Measurements from ENCODE around the gene METTL25B. TPM values are rescaled to one million over a fixed set of nuclear protein-coding genes. Genes with fewer than 3 reads are reported as not detected.

Gene METTL25B
- total RNA-seq, 5 donors from 2014 or later (not counting 1 experiment from before 2014, with no cell fraction given): 13.0 to 36.1 (median 32.3) TPM

- Mint-ChIP-seq H3K36me3 (peaks cover 41% of the 10 kb centered on the region), H3K27me3 (no peaks in the 10 kb centered on the region), H3K4me1 (peaks cover 71 to 79% (median 73%) of the 10 kb centered on the region in 3 donors), H3K4me3 (no peak overlapping the region), H3K9me3 (no peaks in the 10 kb centered on the region), H3K27ac (peak overlapping the region in 1 of 2 donors; percentile 65)
- ATAC-seq (replicated peaks in 1 of 4) (no peak), DNase-seq (no peak)
- peaks cover 15 to 20% of the 10 kb centered on the region in 2 donors for H3K36me3 ChIP-seq (ENCODE audit: control insufficient read depth in 2 of 2, extremely low read depth in 1 of 2, insufficient read depth in 1 of 2, low read length in 1 of 2)
- no peaks in the 10 kb centered on the region for H3K27me3 ChIP-seq (replicated peaks in 1 of 2; ENCODE audit: control insufficient read depth in 2 of 2, extremely low read depth in 1 of 2, insufficient read depth in 2 of 2, low read length in 1 of 2)
- ChIA-PET POLR2A (interaction anchor here (0.9 to 1.1 kb wide), 2 partner anchors 9 to 28 kb away, joined by 4 to 6 read pairs; no protein-coding TSS in a partner anchor), CTCF (interaction anchor here in 1 of 2 donors (1.1 kb wide), 1 partner anchor 46 kb away, joined by 3 read pairs; no protein-coding TSS in a partner anchor)
- H3K4me1 ChIP-seq (ENCODE audit: control insufficient read depth in 1 of 2, extremely low read depth in 1 of 2, insufficient read depth in 2 of 2, low read length in 2 of 2): peaks cover 30 to 39% of the 10 kb centered on the region in 2 experiments
- H3K27ac ChIP-seq (ENCODE audit: low read length): no peak overlapping the region
- no peak overlapping the region for H3K4me3 ChIP-seq (ENCODE audit: control insufficient read depth in 1 of 2, extremely low read depth in 1 of 2, low read length in 1 of 2)
- no peaks in the 10 kb centered on the region for H3K9me3 ChIP-seq
- whole genome bisulfite sequencing (ENCODE audit: insufficient coverage): 81% methylated on average over 7 of the region's 9 CpGs
These were observed 44.6 kb downstream of the METTL25B start for GRCh38 chr1:156772728-156773497.

GRCh38 chr1:156773607-156774006 lies 45.3 kb downstream of the METTL25B start:
- DNase-seq: no peak
- Mint-ChIP-seq H3K36me3 (peaks cover 39% of the 10 kb centered on the region), H3K4me1 (peaks cover 72 to 77% (median 73%) of the 10 kb centered on the region in 3 donors), H3K4me3 (no peak overlapping the region), H3K27me3 (no peaks in the 10 kb centered on the region), H3K27ac (no peak overlapping the region), H3K9me3 (no peaks in the 10 kb centered on the region)
- CTCF ChIA-PET: interaction anchor here in 1 of 2 donors (1.1 kb wide), 1 partner anchor 47 kb away, joined by 3 read pairs; no protein-coding TSS in a partner anchor
- H3K9me3 ChIP-seq: no peaks in the 10 kb centered on the region
- H3K36me3 ChIP-seq (ENCODE audit: control insufficient read depth in 2 of 2, extremely low read depth in 1 of 2, insufficient read depth in 1 of 2, low read length in 1 of 2): peaks cover 15 to 20% of the 10 kb centered on the region in 2 donors
- no peak for ATAC-seq (replicated peaks in 1 of 4)
- H3K27ac ChIP-seq (ENCODE audit: low read length): no peak overlapping the region
- H3K4me1 ChIP-seq (ENCODE audit: control insufficient read depth in 1 of 2, extremely low read depth in 1 of 2, insufficient read depth in 2 of 2, low read length in 2 of 2): peaks cover 26 to 32% of the 10 kb centered on the region in 2 experiments
- H3K4me3 ChIP-seq (ENCODE audit: control insufficient read depth in 1 of 2, extremely low read depth in 1 of 2, low read length in 1 of 2): no peak overlapping the region
- H3K27me3 ChIP-seq (replicated peaks in 1 of 2; ENCODE audit: control insufficient read depth in 2 of 2, extremely low read depth in 1 of 2, insufficient read depth in 2 of 2, low read length in 1 of 2): no peaks in the 10 kb centered on the region
- 67% methylated on average over 3 of the region's 3 CpGs for WGBS (ENCODE audit: insufficient coverage)
- POLR2A ChIA-PET: no interaction called here

- Histone ChIP-seq H3K9me3 (no peaks in the 10 kb centered on the region), H3K27me3 (replicated peaks in 1 of 2; ENCODE audit: control insufficient read depth in 2 of 2, extremely low read depth in 1 of 2, insufficient read depth in 2 of 2, low read length in 1 of 2) (no peaks in the 10 kb centered on the region), H3K4me1 (ENCODE audit: control insufficient read depth in 1 of 2, extremely low read depth in 1 of 2, insufficient read depth in 2 of 2, low read length in 2 of 2) (peaks cover 15 to 22% of the 10 kb centered on the region in 2 experiments), H3K27ac (ENCODE audit: low read length) (no peak overlapping the region), H3K36me3 (ENCODE audit: control insufficient read depth in 2 of 2, extremely low read depth in 1 of 2, insufficient read depth in 1 of 2, low read length in 1 of 2) (peaks cover 10 to 12% of the 10 kb centered on the region in 2 donors), H3K4me3 (ENCODE audit: control insufficient read depth in 1 of 2, extremely low read depth in 1 of 2, low read length in 1 of 2) (no peak overlapping the region)
- Mint-ChIP-seq H3K4me3 (no peak overlapping the region), H3K36me3 (peaks cover 30% of the 10 kb centered on the region), H3K27ac (no peak overlapping the region), H3K9me3 (no peaks in the 10 kb centered on the region), H3K27me3 (no peaks in the 10 kb centered on the region), H3K4me1 (peaks cover 51 to 57% (median 53%) of the 10 kb centered on the region in 3 donors)
- DNase-seq (no peak), ATAC-seq (replicated peaks in 1 of 4) (no peak)
- POLR2A ChIA-PET: interaction anchor here (0.6 to 1.0 kb wide), 3 partner anchors 24 to 1289 kb away, joined by 3 to 5 read pairs (median 4); no protein-coding TSS in a partner anchor
- 100% methylated on average over 1 of the region's 5 CpGs for WGBS (ENCODE audit: insufficient coverage)
- CTCF ChIA-PET: no interaction called here
These were observed 47.5 kb downstream of the METTL25B start for GRCh38 chr1:156775799-156776198.

DNA sequence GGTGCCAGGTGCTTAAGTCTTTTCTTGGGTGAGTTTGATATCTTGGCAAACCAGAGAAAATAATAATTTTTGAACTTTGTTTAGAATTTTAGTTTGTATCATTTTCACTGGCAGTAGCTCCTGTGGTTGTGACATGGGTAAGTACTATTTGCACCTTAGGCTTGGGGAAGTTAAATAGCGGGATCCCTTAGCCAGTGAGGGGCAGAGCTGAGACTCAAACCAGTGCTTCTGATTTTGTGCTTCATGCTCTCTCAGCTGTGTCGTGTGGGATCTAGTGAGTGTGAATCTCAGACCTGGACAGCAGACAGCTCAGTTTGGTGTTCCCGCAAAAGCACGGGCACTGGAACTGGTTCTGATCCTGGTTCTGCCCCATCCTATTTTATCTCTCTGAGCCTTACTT lies 48.7 kb downstream of the METTL25B start:
- H3K27ac ChIP-seq (ENCODE audit: low read length): no peak overlapping the region
- 53% methylated on average over 2 of the region's 4 CpGs for WGBS (ENCODE audit: insufficient coverage)
- peaks cover 8 to 9% of the 10 kb centered on the region in 2 donors for H3K36me3 ChIP-seq (ENCODE audit: control insufficient read depth in 2 of 2, extremely low read depth in 1 of 2, insufficient read depth in 1 of 2, low read length in 1 of 2)
- CTCF ChIA-PET: interaction anchor here in 1 of 2 donors (1.3 kb wide), 1 partner anchor 51 kb away, joined by 7 read pairs; no protein-coding TSS in a partner anchor
- Mint-ChIP-seq H3K36me3 (peaks cover 32% of the 10 kb centered on the region), H3K4me1 (peaks cover 53 to 58% (median 54%) of the 10 kb centered on the region in 3 donors), H3K4me3 (peak overlapping the region in 1 of 3 donors; percentile 39), H3K9me3 (no peaks in the 10 kb centered on the region), H3K27me3 (no peaks in the 10 kb centered on the region), H3K27ac (no peak overlapping the region)
- DNase-seq (no peak), ATAC-seq (replicated peaks in 1 of 4) (no peak)
- no peak overlapping the region for H3K4me3 ChIP-seq (ENCODE audit: control insufficient read depth in 1 of 2, extremely low read depth in 1 of 2, low read length in 1 of 2)
- H3K27me3 ChIP-seq (replicated peaks in 1 of 2; ENCODE audit: control insufficient read depth in 2 of 2, extremely low read depth in 1 of 2, insufficient read depth in 2 of 2, low read length in 1 of 2): no peaks in the 10 kb centered on the region
- peaks cover 15 to 16% of the 10 kb centered on the region in 2 experiments for H3K4me1 ChIP-seq (ENCODE audit: control insufficient read depth in 1 of 2, extremely low read depth in 1 of 2, insufficient read depth in 2 of 2, low read length in 2 of 2)
- POLR2A ChIA-PET: no interaction called here
- no peaks in the 10 kb centered on the region for H3K9me3 ChIP-seq

DNA sequence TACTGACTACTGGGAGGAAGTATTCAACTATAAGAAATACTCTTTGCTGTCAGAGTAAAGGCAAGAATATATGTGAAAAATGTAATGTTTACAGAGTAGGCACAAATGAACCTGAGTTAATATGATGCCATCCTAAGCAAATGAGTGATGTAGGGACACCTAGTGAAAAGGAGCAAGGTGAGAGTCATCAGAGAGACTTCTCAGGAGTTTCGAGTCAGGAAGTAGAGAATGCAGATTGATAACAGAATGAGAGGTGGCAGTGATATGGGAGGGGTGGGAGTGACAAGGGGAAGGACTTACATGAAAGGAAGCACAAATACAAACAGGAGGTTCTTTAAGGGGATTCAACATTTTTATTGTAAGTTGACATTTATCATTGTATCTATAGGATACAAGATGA lies 49.3 kb downstream of the METTL25B start:
- Mint-ChIP-seq H3K27ac (peak overlapping the region; percentile 9 to 66), H3K4me3 (peak overlapping the region in 1 of 3 donors; percentile 39), H3K9me3 (no peaks in the 10 kb centered on the region), H3K36me3 (peaks cover 38% of the 10 kb centered on the region), H3K27me3 (no peaks in the 10 kb centered on the region), H3K4me1 (peaks cover 48 to 57% (median 53%) of the 10 kb centered on the region in 3 donors)
- no peak overlapping the region for H3K27ac ChIP-seq (ENCODE audit: low read length)
- H3K27me3 ChIP-seq (replicated peaks in 1 of 2; ENCODE audit: control insufficient read depth in 2 of 2, extremely low read depth in 1 of 2, insufficient read depth in 2 of 2, low read length in 1 of 2): no peaks in the 10 kb centered on the region
- whole genome bisulfite sequencing (ENCODE audit: insufficient coverage): 33% methylated on average over 1 of the region's 1 CpG
- ATAC-seq (replicated peaks in 1 of 4) (peak in 2 of 4 experiments; percentile 33 to 46), DNase-seq (no peak)
- no peaks in the 10 kb centered on the region for H3K9me3 ChIP-seq
- peaks cover 14 to 16% of the 10 kb centered on the region in 2 experiments for H3K4me1 ChIP-seq (ENCODE audit: control insufficient read depth in 1 of 2, extremely low read depth in 1 of 2, insufficient read depth in 2 of 2, low read length in 2 of 2)
- CTCF ChIA-PET: interaction anchor here in 1 of 2 donors (1.3 kb wide), 1 partner anchor 51 kb away, joined by 7 read pairs; no protein-coding TSS in a partner anchor
- peaks cover 5 to 13% of the 10 kb centered on the region in 2 donors for H3K36me3 ChIP-seq (ENCODE audit: control insufficient read depth in 2 of 2, extremely low read depth in 1 of 2, insufficient read depth in 1 of 2, low read length in 1 of 2)
- H3K4me3 ChIP-seq (ENCODE audit: control insufficient read depth in 1 of 2, extremely low read depth in 1 of 2, low read length in 1 of 2): no peak overlapping the region
- POLR2A ChIA-PET: no interaction called here

DNA sequence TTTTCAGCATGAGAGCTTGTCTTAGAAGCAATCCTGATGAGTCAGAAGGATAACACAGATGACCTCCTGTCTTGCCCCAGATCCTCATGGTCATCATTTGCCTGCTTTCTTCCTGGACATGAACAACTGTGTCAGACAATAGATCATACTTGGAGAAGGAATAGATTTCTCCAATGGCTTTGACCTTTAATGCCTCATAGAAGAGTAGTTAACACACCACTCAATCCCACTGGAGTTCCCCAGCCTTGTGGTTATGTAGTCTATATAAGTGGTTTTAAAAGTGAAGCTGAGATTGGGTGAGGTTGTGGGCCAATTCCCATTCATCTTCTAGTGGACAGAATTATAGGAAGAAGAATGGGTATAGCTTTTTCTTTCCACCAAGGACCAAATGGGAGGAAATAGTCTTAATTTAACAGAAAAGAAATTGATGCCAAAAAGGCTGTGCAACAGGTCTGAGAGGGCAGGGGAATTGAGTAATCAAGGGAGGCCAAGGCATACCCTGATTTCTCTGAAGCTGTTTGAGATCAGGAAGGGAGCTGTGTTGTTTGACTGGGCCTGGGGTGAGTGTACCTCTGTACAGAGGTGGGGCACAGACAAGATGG lies 53.4 kb downstream of the METTL25B start:
- CTCF ChIA-PET: no interaction called here
- no peaks in the 10 kb centered on the region for H3K9me3 Mint-ChIP-seq
- H3K27ac ChIP-seq (ENCODE audit: low read length): no peak overlapping the region
- no peaks in the 10 kb centered on the region for H3K27me3 ChIP-seq (replicated peaks in 1 of 2; ENCODE audit: control insufficient read depth in 2 of 2, extremely low read depth in 1 of 2, insufficient read depth in 2 of 2, low read length in 1 of 2)
- H3K27me3 Mint-ChIP-seq: no peaks in the 10 kb centered on the region
- H3K4me3 ChIP-seq (ENCODE audit: control insufficient read depth in 1 of 2, extremely low read depth in 1 of 2, low read length in 1 of 2): no peak overlapping the region
- peaks cover 29% of the 10 kb centered on the region for H3K36me3 Mint-ChIP-seq
- no peak overlapping the region for H3K27ac Mint-ChIP-seq
- no peak for ATAC-seq (replicated peaks in 1 of 4)
- peaks cover 0 to 13% of the 10 kb centered on the region in 2 experiments for H3K4me1 ChIP-seq (ENCODE audit: control insufficient read depth in 1 of 2, extremely low read depth in 1 of 2, insufficient read depth in 2 of 2, low read length in 2 of 2)
- H3K4me3 Mint-ChIP-seq: no peak overlapping the region
- POLR2A ChIA-PET: interaction anchor here in 1 of 2 donors (0.6 kb wide), 1 partner anchor 9 kb away, joined by 4 read pairs; no protein-coding TSS in a partner anchor
- no peak for DNase-seq
- peaks cover 22 to 33% (median 32%) of the 10 kb centered on the region in 3 donors for H3K4me1 Mint-ChIP-seq
- peaks cover 0 to 27% of the 10 kb centered on the region in 2 donors for H3K36me3 ChIP-seq (ENCODE audit: control insufficient read depth in 2 of 2, extremely low read depth in 1 of 2, insufficient read depth in 1 of 2, low read length in 1 of 2)
- H3K9me3 ChIP-seq: no peaks in the 10 kb centered on the region

All from T-cell (primary cell).